GM21576 (cell line): ENCODE results near the gene CEP112.
"Not testable (repeated sequence)": the region's sequence is repeated elsewhere in the genome, so short reads cannot be mapped to it uniquely, and the experiment has no call there.

Source experiments
- ATAC-seq: cut with Tn5 transposase; IDR thresholded peaks from one replicate; pipeline ENCODE4 v1.9.1; 2021; ENCODE audit warnings: mild to moderate bottlenecking, moderate library complexity; ENCODE audit not compliant: unreplicated experiment

CEP112 gene

DNA sequence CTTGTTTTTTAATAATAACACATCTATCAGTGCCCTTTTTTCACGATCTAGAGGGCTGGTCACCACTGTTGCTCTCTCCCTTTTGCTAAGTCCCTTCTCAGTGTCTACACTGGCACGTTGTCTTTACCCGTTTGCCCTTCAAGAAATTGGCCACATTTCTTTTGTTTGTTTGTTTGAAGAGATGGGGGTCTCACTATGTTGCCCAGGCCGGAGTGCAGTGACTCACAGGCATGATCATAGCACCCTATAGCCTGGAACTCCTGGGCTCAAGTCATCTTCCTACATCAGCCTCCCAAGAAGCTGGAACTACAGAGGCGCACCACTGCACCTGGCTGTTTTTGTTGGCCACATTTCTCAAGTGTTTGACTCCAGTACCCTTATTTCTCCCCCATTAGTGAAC lies 492.5 kb downstream of the CEP112 start:
- ATAC-seq = no peak

- no peak for ATAC-seq
Measured at GRCh38 chr17:65698381-65699061, 493.4 kb downstream of the CEP112 start.

DNA sequence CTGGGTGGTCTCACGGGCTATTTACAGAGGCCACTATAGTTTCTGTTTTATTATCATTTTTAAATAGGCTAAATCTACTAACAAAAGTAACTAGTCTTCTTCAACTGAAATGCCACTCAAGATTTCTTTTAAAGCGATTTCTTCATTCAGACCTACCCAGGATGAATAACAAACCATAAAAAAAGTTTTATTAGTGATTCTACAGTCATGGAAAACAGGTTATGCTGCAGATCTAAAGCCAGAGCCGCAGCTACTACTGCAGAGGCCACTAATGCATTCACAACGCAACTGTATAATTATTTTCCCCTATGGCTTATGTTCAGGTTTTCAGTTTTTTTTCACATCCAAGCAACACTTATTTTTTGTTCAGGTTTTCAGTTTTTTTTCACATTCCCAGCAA lies 494.3 kb downstream of the CEP112 start:
- ATAC-seq = no peak

DNA sequence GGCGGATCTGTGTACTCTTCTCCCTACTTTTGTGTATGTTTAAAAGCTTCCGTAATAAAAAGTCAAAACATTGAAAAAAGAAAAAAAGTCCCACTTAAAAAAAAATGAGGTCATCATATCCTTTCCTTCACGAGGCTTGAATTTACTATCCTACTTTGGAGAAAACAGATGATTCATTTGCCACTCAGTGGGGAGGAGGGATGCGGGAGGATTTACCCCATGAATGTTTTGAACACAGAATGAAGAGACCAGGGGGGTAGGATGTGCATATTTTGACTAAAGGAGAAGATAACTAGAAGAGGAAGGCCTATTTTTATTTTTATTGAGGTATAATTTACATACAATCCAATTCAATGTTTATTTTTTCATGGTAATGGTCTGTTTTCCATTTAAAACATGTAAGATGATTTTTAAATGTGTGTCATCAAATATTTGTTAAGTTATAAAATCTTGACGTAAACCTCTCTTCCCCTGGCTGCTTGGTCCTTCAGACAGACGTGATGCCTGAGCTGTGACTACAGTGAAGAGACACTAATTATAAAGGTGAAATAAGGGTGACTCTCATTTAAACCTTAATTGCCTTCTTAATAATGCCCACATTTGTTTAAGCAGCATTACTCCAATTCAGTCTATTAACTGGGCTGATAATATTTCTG lies 495.1 kb downstream of the CEP112 start:
- ATAC-seq = no peak

GRCh38 chr17:65694601-65695000 lies 497.3 kb downstream of the CEP112 start:
- no peak for ATAC-seq

DNA sequence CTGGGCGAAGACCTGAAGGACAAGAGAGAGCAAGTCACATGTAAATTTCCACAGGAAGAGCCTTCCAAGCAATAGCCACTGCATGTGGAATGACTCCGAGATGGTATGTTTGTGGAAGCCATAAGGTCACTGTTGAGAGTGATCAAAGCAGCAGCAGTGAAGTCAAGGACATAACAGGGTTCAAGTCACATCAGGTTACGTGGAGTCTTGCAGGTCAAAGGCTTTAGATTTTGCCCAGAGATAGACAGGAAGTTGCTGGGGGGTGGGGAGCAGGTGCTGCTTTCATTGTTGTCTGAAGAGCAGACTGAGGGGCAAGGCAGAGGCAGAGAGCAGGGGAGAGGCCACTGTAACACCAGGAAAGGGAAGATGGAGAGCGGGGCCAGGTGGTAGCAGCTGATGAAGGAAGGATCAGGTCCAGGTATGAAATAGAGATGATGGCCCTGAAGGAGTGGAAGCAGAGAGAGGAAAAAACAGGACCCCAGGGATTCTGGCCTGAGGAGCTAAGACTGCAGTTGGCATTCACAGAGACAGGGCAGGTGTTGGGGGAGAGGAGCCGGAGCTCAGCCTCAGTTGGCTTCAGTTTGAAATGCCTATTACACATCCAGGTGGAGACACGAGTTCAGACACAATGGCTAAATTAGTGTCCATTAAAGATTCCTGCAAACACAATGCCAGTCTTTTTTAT lies 501.2 kb downstream of the CEP112 start:
- ATAC-seq = no peak

DNA sequence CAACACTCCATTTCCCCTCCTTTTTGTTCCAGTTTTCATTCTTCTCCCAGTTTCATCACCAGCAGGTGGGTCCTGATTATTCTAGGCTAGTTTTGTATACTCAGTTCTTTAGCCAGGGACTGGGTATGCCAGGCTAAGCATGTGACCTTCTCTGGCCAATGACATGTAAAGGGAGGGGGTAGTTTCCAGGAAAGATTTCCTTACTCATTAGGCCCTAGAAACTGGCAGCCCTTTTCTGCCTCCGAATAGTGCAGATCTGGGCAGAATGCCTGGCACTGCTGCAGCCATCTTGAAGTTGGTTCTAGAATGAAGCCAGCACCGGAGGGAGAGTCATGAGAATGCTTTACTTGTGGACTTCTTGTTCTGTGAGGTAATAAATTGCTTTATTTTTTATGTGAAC lies 503.6 kb downstream of the CEP112 start:
- ATAC-seq = no peak

DNA sequence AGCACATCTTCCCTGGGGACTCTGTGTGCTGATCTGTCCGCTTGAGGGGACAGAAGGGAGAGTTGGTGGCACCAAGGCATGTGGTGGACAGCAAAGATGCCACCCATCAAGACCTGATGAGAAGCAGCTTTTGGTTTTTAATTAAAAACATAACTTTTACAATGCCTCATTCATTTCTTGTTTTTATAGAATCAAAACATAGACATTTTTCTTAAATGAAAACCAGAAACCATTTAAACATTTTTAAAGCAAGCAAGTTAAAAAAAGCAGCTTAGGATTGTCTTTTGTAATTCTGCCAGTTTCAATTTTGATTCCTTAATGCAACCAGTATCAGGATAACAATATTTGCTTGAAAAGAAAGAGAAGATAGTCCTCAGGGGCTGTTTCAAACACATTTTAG lies 506.8 kb downstream of the CEP112 start:
- ATAC-seq = no peak

GRCh38 chr17:65684631-65685030 lies 507.3 kb downstream of the CEP112 start:
- no peak for ATAC-seq

- ATAC-seq = no peak
Measured at GRCh38 chr17:65683428-65683827, 508.5 kb downstream of the CEP112 start.

DNA sequence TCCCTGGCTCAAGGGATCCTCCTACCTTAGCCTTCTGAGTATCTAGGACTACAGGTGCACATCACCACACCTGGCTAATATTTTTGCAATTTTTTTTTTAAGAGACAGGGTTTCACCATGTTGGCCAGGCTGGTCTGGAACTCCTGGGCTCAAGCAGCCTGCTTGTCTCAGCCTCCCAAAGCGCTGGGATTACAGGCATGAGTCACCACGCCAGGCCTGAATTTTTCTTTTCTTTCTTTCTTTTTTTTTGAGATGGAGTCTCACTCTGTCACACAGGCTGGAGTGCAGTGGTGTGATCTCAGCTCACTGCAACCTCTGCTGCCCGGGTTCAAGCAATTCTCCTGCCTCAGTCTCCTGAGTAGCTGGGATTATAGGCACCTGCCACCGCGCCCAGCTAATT lies 510.2 kb downstream of the CEP112 start:
- ATAC-seq = not testable (repeated sequence)

GRCh38 chr17:65679165-65679845 lies 512.6 kb downstream of the CEP112 start:
- ATAC-seq = no peak

GRCh38 chr17:65678546-65678945 lies 513.4 kb downstream of the CEP112 start:
- no peak for ATAC-seq

- ATAC-seq = no peak
Measured at GRCh38 chr17:65677932-65678331, 514.0 kb downstream of the CEP112 start.

DNA sequence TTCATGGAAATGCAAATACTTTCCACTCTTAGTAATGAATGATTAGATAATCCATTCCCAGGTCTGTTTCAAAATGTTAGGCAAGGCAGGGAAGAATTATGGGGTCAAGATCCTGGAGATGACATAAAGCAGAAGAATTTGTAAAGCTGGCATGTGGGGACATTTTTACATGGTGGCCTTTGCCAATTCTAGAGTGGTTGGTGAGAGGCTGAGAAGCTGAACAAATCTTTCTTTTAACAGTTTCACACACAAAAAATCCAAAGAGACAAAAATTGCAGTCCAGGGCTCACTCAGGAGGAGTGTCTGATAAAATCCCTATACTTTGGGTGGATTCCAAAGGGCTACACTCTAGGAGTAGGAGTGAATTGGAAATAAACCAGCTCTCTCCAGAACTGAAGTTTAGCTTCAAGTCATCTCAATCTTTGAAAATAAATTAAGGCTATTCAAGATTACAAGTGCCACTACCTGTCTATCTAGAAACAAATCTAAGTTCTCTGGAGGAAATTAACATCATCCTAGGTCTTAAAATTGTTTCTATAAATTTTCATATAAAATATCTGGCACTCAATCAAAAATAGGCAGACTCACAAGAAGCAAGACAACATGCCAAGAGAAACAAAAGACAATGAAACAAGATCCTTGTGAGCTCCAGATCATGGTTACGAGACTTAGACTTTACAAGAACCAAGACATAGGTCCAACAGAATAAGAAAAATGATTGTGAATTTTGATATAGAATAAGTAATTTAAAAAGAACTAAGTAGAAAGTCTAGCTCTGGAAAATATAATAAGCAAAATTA lies 517.5 kb downstream of the CEP112 start:
- ATAC-seq = no peak

- no peak for ATAC-seq
Measured at GRCh38 chr17:65670667-65671371, 521.1 kb downstream of the CEP112 start.

DNA sequence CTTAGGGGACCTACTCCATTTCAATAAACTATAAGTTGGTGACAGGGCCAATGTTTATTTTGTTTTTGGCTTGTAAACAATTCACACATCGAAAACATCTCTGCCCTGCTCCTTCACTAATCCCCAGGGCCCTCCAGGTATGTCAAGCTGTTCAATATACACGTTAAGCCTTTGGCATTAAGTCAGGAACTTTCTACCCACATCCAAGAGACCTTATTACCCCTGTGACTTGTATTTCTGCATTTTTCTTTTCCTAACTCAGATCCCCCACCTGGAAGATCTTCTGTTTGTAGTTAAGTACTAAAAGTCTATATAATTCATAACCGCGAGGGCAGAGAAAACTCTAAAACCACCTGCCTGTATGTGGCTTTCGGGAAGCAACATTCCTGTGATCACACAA lies 523.7 kb downstream of the CEP112 start:
- ATAC-seq = no peak

- no peak for ATAC-seq
Measured at GRCh38 chr17:65667656-65668055, 524.3 kb downstream of the CEP112 start.

- no peak for ATAC-seq
Measured at GRCh38 chr17:65666876-65667321, 525.0 kb downstream of the CEP112 start.

DNA sequence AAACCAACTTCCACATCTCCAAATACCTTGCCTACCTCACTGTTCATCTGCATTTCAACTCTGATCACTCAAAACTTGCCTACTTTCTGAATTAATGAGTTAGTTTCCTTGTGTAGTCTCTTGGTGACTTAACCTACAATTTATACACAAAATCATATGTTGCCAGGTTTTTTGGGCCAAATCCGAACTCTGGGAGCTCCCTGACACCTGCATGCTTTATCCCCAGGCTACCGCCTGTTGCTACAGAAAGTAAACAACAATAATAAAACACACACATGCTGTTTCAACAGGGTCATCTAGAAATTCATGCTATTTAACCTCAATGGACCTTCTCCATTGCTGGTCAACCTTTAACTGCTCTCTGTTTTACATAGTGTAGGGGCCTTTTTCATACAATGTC lies 526.0 kb downstream of the CEP112 start:
- ATAC-seq = no peak
